AG08396 (cell line): ENCODE measurements around the gene ADAMTS4.
"Not testable (repeated sequence)": the region's sequence is repeated elsewhere in the genome, so short reads cannot be mapped to it uniquely, and the experiment has no call there.

ENCODE experiments used
- DNase-seq: peaks from one replicate; pipeline ENCODE4 v3.0.0; 2012; ENCODE audit warnings: low spot score, mixed read lengths

The ADAMTS4 gene, protein sequence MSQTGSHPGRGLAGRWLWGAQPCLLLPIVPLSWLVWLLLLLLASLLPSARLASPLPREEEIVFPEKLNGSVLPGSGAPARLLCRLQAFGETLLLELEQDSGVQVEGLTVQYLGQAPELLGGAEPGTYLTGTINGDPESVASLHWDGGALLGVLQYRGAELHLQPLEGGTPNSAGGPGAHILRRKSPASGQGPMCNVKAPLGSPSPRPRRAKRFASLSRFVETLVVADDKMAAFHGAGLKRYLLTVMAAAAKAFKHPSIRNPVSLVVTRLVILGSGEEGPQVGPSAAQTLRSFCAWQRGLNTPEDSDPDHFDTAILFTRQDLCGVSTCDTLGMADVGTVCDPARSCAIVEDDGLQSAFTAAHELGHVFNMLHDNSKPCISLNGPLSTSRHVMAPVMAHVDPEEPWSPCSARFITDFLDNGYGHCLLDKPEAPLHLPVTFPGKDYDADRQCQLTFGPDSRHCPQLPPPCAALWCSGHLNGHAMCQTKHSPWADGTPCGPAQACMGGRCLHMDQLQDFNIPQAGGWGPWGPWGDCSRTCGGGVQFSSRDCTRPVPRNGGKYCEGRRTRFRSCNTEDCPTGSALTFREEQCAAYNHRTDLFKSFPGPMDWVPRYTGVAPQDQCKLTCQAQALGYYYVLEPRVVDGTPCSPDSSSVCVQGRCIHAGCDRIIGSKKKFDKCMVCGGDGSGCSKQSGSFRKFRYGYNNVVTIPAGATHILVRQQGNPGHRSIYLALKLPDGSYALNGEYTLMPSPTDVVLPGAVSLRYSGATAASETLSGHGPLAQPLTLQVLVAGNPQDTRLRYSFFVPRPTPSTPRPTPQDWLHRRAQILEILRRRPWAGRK

DNA sequence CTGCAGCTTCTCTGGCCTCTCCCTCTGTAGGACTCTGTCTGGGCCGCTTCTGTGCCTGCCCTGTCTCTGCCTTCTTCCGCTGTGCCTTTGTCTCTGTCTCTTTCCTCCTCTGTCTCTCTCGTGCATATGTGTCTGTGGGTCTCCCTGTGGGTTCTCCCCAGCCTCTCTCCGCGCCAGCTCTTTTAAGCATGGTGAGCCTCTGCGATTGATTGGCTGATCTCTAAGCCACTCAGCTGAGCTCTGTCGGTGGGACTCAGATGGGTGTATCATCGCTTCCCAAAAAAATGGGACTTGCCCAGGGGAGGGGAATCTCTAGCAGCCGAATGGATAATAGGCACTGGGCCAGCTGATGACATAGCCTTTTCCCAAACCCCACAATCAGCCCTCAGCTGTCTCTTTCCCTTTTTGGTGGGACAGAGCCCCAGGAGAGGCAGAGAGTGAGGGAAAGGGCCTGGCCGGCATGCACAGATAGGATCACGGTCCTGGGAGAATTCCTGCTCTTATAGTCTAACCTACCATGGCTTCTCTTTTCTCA lies at the start of gene ADAMTS4:
Gene ADAMTS4, minus strand, starts transcription at position 158 of the 535 bp plus-strand sequence. CDS start 427 bp downstream, outside the sequence.
- peak; percentile 81 for DNase-seq

DNA sequence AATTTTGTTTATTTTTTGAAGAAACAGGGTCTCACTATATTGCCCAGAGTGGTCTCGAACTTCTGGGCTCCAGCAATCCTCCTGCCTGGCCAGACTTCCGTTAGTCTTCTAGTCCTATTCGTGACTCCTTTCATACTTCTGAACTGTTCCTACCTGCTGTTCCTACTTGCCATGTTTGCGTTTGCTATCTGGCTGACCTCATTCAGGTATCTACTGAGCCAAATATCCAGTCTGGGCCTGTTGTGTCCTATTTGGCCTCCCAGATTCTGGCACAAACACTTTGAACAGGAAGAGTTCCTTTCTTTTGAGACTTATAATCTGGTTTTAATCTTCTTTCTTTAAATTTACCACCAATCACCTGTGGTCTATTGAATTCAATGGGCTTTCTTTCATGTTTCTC lies 46.0 kb upstream of the ADAMTS4 start:
- no peak for DNase-seq

DNA sequence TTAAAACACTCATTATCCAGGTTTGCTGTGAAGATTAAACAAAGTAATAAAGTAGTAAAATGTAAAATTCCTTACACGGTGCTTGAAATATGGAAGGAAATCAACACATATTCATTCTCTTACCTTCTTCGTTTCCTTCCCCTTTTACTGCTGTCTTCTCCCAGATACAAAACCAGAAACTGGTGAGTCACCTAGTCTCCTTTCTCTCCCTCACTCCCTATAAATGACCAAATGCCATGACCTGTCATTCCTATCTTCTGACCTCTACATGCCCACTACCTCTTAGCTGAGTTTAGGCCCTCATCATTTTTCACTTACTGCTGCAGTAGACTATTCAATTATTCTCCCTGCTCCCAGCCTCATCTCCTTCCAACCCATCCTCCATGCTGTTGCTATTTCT lies 43.5 kb upstream of the ADAMTS4 start:
- DNase-seq: no peak

DNA sequence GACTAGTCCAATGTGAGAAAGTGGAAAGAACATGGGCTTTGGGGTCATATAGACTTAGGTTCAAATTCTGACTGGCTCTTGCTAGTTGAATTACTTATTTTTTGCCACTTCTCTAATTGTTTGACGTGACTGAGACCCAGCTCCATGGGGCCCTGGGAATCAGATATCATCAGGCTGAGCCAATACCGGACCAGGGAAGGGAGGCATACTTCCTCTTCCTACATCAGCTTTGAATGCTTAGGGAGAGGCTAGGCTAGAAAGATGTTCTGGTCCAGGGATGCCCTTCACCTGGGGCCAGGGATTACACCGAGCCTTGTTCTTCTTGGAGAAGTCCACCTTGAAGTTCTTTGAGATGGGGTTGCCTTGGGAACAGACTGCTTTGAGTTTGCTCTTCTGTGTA lies 42.8 kb upstream of the ADAMTS4 start:
- DNase-seq: no peak

DNA sequence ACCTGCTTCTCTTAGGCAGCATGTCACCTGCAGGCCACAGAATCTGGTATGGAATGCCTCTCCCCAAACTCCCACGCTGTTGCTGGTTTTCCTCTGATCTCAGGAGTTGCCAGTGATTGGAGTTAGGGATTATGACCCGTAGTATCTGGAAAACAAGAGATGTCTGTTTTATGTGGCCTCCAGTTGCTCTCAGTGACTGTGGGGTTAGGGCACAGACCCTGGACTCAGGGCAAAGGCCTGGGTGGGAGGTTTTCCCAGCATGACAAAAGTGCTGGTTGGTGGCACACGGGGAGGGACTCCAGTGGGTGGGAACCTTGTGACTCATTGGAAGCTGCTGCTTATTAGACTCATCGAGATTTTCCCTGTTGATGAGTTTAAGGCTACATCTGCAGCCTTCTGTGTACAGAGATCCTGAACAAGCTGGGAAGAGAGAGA lies 39.2 kb upstream of the ADAMTS4 start, which contains the start of gene NR1I3:
Gene NR1I3, minus strand, starts transcription at position 165 of the 435 bp plus-strand sequence. CDS start 1,638 bp downstream, outside the sequence.
- no peak for DNase-seq

DNA sequence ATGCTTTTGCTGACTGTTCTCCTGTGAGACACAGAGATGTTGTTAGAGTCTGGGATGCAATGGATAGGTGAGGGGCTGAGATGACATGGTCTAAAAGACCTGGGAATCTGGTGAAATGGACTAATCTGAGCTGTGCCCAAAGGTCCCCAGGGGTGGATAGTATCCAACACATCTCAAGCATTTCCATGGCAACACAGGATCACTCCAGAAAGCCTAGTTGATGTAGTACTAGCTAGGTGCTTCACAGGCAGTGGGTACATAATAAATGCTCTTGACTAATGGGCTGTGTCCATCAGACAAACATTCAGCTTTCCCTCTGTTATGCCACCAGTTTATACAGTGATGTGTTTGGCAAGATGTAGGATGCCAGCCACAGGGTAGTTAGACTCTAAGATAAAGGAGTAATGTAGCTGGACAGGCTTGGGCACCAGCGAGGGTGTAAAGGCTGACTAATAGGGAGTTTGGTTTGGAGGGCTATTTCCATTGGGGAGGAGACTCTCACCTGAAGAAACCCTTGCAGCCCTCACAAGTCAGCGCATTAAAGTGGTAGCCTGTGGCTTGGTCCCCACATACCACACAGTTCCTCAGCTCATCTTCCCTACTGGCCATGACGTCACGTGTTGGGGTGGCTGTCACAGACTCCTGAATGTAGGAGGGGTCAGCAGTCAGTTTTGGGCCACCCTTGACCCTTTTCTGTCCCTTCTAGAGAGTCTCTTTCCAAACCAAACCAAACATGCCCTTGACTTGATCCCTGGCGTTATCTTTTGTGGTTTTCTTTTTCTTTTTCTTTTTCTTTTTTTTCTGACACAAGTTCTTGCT lies 37.3 kb upstream of the ADAMTS4 start:
- no peak for DNase-seq

DNA sequence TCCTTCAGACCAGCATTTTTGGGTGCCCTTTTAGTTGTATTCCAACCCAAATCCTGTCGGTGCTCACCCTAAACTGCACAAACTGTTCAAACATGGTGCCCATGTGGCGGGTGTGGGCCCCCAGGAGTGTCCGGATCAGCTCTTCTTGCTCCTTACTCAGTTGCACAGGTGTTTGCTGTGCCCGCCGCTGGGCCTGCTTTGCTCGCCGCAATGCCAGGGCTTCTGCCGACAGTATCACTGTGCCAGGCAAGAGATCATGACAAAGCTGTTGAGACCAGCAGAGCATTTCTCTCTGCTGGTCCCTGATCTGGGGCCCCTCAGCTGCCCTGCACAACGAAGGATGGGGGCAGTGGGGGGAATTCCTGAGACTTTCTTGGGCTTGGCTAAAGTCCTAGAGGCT lies 34.2 kb upstream of the ADAMTS4 start:
- no peak for DNase-seq

DNA sequence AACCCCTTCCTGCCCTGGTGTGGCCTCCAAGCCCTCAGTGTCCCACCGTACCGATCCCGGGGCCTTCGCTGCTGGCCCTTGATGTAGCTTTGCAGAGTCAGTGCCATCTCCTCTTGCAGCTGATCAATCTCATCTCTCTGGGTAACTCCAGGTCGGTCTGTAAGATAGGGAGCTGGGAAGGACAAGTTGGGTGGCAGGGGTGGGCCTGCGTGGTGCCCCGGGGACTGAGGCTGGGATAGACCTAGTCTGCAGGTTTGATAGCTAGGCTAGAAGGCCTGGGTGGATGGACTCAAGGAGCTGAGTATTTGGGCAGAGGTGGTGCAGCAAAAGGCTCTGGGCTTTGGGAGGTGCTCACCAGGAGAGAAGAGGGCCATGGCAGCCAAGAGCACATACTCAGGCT lies 31.9 kb upstream of the ADAMTS4 start:
- no peak for DNase-seq

DNA sequence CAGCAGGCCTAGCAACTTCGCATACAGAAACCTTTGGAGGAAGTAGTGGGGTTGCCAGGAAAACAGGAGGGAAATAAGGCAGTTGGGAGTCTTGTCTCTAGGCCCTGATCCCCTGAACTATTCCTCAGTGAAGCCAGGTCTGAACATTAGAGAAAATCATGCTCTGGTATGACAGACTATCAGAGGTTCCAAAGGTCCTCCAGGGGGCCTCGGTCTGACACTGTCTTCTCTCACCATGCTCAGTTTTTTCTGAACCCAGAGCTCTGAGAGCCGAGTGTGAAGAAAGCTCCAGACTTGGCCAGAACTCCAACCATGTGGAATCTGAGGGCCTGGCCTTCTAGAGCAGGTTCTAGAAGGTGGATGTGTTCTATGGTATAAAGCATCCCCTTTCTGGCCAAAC lies 31.0 kb upstream of the ADAMTS4 start:
- DNase-seq: no peak

DNA sequence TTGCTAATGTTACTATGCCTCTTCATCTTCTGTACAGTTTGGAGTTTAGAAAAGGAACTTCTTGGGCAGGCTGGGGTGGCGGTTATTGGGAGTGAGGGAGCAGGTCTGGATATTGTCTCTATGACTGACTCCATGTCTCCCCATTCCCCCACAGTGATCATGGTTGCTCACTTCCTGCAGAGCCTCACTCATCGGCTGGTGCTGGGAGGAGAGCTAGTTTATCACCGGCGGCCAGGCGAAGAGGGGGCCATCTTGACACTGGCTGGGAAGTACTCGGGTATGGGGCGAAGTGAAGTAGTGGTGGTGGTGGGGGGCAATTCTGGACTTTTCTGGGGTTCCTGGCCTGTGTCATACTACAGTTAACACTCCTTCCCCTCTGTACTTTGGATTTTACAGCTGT lies 29.2 kb upstream of the ADAMTS4 start:
- no peak for DNase-seq

DNA sequence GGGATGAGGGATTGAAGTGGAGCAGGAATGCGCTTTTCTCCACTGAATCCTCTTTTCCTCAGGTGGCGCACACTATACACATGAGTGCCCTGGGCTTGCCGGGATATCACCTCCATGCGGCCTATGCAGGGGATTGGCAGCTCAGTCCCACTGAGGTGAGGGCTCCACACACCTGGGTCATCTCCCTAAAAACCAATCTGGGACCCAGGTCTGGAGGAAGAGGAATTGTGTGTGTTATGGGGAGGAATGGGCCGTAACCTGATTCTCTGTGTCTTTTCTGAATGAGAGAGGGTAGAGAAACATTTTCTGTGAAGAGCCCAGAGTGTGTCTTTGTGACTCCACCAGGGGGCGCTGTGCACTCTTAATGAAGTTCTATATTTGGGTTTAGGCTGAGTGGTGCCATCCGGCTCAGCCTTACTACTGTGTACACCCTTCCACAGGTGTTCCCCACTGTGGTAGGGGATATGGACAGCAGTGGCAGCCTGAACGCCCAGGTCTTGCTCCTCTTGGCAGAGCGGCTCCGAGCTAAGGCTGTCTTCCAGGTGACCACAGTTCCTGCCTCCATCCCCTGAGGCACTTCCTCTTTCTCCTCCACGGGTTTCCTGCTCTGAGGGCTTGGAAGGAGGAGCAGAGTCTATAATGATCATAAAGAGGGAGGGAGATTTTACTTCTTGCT lies 28.5 kb upstream of the ADAMTS4 start:
- DNase-seq: peak; percentile 69

DNA sequence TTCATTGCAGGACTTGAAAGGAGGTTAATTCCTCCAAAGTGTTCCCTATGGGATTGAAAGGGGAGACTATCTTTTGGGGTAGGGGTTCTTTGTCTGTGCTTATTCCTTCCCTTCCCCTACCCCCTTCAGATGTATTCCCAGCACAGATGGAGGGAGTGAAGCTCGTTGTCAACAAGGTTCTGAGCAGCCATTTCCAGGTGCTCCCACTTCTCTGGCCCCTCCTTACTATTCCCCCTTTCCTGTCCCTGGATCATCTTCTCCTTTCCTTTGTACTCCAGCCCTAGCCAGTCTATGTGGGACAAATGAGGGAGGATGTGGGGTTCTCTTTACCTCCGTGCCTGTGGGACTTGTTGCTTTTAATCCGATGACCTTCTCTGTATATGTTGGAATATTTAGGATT lies 27.9 kb upstream of the ADAMTS4 start:
- no peak for DNase-seq

DNA sequence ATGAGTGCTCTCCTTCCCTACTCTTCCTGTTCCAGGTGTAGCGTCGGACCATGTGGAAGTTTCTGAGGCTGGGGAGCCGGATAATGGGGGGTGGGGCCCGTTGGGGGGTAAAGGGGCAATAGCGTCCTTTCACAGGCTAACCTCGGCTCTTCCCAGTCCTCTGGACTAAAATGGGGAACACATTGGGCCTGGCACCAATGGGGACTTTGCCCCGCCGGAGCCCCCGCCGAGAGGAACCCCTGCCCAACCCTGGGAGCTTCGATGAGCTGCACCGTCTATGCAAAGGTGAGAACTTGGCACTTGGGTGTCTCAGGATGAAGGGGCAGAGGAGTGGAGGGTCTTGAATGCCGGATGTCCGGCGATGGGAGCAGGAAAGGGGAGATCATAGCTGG lies 27.5 kb upstream of the ADAMTS4 start:
- DNase-seq: no peak

DNA sequence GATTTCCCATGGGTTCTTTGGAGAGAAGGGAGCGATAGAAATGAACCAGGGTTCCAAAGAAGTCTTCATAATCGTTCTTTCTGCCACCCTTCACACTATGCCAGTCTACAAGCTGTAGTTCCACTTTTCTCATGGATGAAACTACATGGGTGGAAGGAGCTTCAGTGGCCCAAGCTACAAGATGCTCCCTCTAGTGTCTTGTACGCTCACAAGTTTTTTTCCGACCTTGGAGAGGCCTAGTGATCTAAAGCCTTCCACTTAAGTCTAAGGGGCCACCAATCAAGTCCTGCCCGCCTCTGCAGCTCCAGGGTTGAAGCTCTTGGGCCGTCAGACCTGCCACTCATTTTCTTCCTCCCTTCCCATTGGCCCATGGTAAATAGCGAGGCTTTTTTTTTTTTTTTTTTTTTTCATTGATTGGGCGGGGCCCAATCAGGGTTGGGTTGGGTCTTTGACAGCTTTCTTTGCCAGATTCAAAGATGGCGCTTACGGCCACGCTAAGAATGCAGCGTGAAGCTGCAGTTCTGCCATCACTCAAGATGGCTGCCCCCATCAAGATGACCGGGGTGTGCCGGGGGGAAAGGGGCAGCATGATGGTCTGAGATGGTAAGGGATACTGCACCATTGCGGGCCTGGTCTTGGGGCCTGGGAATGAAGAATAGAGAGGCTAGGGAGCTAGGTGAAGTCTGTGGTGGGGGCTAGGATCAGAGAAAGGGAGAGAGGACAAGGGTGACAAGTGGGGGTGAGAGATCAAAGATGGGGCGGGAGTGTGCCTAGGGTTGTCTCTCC lies 26.9 kb upstream of the ADAMTS4 start, which contains the start of gene TOMM40L:
Gene TOMM40L, plus strand, starts transcription at position 527 of the 786 bp plus-strand sequence. CDS start 430 bp downstream, outside the sequence.
- DNase-seq: peak; percentile 94

DNA sequence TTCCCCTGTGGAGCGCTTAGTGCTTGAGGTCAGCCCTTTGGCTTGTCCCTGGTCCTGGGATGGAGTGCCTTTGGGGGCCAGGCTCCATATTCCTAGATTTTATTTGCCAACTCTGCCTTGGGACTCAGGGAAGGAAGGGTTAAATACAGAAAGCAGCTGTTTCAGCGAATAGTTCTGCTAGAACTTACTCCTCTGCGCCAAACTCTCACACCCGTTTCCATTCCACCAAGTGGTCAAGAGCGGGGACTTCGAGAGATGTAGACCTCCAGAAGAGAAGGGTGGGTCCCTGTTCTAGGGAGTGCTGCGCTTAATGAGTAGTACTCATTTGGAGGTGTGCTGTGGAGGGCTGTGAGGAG lies 26.3 kb upstream of the ADAMTS4 start:
- no peak for DNase-seq

DNA sequence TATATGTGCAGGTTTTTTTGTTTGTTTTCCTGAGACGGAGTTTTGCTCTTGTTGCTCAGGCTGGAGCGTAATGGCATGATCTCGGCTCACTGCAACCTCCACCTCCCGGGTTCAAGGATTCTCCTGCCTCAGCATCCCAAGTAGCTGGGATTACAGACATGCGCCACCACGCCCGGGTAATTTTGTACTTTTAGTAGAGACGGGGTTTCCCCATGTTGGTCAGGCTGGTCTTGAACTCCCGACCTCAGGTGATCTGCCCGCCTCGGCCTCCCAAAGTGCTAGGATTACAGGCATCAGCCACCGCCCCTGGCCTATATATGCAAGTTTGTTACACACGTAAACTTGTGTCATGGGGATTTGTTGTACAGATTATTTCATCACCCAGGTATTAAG lies 25.8 kb upstream of the ADAMTS4 start:
- DNase-seq: not testable (repeated sequence)

DNA sequence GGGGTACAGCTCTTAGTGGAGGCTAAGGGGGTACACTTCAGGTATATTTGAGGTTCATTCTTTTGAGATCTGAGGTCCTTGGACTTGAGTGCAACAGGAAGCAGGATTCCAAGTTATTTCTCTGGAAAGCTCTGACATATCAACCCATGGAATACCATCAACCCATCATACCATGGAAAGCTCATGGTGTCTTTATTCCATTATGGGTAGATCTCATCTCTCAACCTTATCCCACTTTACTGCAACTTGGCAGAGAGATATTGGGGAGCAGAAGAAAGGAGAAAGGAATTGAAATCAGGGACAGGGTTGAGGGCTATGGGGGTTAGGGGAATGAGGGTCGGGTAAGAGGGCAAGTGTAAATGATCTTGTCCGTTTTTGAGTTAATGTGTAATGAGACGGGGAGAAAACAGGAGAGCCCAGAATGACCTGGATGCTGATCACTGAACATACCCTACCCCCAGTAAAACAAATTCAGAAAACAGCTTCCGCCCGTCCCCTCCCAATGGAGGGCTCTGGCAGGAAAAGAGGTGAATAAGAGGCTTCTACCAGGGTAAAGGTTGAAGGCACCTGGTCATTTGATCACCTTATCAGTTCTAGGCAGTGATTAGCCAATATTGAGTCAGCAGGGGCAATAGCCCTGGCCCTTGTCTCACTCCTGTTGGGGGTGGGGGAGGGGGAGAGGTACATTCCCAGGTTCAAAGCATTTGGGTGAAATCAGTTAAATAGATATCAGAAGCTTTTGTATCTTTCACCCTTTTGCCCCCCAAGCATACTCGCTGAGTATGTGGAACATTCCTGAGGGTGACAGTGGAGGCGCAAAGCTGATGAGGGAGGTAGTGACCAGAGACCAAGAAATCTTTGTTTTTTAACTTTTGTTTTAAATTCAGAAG lies 25.2 kb upstream of the ADAMTS4 start:
- no peak for DNase-seq

DNA sequence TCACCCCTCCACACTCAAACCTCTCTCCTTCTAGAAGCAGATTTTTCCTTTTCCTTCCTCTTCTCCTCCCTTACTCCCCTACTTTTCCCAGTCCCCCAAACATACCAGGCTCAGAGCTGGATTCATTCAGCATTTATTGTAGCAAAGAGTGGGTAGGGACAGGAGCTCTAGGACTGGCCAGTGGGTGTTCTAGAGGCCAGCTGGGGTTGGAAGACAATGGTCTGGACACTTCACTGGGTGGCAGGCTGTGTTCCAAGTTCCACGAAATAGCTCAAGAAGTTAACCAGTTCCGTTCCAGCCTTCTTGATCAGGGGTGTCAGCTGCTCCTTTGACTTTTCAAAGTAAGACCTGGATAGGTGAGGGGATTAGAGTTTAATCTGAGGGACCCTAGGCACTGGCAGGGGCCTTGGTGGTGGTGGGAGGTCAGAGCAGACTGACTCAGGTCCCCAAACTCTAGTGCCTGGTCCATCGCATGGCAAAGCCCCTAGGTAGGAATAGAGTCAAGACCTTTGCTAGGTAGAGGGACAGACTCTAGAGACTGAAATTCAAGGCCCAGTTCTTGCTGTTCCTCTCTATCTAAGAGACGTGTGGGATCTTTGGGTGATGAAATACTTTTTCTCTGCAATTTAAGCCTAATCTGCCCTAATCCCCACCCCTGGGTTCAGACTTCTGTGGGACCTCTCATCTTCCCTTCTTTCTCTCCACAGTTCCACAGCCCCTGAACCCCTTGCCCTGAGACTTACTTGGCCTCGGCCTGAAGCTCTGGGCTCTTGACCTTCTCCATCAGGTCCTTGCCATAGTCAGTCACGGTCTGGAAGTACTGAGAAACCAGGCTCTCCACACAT lies 23.5 kb upstream of the ADAMTS4 start:
- no peak for DNase-seq
